ENCODE results near the gene SH3BGRL.

DNA sequence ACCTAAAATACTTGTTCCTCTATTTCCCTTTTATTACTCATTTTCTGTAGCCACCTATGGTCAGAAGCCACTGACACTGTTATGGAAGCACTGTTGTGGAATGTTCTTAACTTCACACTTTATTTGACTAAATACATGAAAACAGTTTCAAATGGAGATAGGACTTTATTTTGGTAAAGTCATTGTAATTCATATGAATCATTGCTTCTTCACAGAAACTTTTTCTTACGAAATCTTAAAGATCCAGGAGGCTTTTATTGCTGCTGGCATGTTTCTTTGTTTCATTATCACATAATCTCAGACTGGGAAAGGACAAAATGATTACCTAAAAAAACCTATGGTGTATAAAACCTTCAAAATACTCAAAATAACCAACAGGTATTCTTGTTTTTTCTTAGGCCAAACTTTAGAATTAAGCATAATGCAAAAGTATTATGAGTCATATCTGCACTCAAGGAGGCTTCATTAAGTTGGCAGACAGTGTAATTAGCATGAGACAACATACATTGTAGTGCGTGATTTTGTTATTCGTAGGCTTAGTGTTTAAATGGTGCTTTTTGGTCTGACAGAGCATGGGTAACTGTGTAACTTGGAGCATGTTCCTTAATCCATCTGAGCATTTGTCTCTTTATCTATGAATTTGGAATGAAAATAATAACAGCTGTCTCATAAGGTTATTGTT, 58.0 kb downstream of the SH3BGRL start:
- TF ChIP-seq POLR2A (IDR thresholded peaks at IDR 0.05) = no peak
- TF ChIP-seq, protein P1, sequence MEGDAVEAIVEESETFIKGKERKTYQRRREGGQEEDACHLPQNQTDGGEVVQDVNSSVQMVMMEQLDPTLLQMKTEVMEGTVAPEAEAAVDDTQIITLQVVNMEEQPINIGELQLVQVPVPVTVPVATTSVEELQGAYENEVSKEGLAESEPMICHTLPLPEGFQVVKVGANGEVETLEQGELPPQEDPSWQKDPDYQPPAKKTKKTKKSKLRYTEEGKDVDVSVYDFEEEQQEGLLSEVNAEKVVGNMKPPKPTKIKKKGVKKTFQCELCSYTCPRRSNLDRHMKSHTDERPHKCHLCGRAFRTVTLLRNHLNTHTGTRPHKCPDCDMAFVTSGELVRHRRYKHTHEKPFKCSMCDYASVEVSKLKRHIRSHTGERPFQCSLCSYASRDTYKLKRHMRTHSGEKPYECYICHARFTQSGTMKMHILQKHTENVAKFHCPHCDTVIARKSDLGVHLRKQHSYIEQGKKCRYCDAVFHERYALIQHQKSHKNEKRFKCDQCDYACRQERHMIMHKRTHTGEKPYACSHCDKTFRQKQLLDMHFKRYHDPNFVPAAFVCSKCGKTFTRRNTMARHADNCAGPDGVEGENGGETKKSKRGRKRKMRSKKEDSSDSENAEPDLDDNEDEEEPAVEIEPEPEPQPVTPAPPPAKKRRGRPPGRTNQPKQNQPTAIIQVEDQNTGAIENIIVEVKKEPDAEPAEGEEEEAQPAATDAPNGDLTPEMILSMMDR (IDR thresholded peaks at IDR 0.05) = no peak
- TF ChIP-seq POLR2AphosphoS5 (IDR thresholded peaks at IDR 0.05) = no peak
- TF ChIP-seq EP300 (IDR thresholded peaks at IDR 0.05) = no peak

All from gastroesophageal sphincter (tissue), 3 donors.